ENCODE measurements around the gene RNU6-9.

GRCh38 chr19:932648-933552 lies 39.6 kb downstream of the RNU6-9 start:
- TF ChIP-seq, protein P1, sequence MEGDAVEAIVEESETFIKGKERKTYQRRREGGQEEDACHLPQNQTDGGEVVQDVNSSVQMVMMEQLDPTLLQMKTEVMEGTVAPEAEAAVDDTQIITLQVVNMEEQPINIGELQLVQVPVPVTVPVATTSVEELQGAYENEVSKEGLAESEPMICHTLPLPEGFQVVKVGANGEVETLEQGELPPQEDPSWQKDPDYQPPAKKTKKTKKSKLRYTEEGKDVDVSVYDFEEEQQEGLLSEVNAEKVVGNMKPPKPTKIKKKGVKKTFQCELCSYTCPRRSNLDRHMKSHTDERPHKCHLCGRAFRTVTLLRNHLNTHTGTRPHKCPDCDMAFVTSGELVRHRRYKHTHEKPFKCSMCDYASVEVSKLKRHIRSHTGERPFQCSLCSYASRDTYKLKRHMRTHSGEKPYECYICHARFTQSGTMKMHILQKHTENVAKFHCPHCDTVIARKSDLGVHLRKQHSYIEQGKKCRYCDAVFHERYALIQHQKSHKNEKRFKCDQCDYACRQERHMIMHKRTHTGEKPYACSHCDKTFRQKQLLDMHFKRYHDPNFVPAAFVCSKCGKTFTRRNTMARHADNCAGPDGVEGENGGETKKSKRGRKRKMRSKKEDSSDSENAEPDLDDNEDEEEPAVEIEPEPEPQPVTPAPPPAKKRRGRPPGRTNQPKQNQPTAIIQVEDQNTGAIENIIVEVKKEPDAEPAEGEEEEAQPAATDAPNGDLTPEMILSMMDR (IDR thresholded peaks at IDR 0.05; ENCODE audit: low read length) = no peak
- no peak for TF ChIP-seq EZH2 (optimal IDR thresholded peaks at IDR 0.05; ENCODE audit: low read depth, low read length)
